Activated T-cell treated with anti-CD3 and anti-CD28 coated beads, Interleukin-2, amount 50 U/mL, for 4 hours (primary cell): ENCODE results near the gene CHST8. TPM values are rescaled to one million over a fixed set of nuclear protein-coding genes. Genes with fewer than 3 reads are reported as not detected.

ENCODE experiments used
- ATAC-seq, 2 donors: fragments of 200-7000 bp; cut with Tn5 transposase; one replicate each; pipeline ENCODE4 v1.10.0; 2021
- DNase-seq: peaks from one replicate; pipeline ENCODE4 v3.0.0-alpha.2; 2020
- H3K27me3 Mint-ChIP-seq: one replicate; pipeline ENCODE4 v1.8.0; 2021; ENCODE audit warnings: low read depth, mixed read lengths
- H3K36me3 Mint-ChIP-seq: one replicate; pipeline ENCODE4 v1.8.0; 2022; ENCODE audit warnings: mixed read lengths; ENCODE audit not compliant: insufficient read depth
- H3K4me1 Mint-ChIP-seq: one replicate; pipeline ENCODE4 v1.8.0; 2021; ENCODE audit warnings: low read depth, mixed read lengths
- H3K4me3 Mint-ChIP-seq: one replicate; pipeline ENCODE4 v1.8.0; 2021; ENCODE audit warnings: mild to moderate bottlenecking, moderate library complexity, mixed read lengths
- H3K9me3 Mint-ChIP-seq: one replicate; pipeline ENCODE4 v1.8.0; 2021; ENCODE audit warnings: mixed read lengths
- total RNA-seq, 3 donors: library from RNA; stranded (reverse); gene quantifications; one replicate each; pipeline ENCODE4 v1.2.1, GENCODE V29; 2021

CHST8 gene
- total RNA-seq, 3 donors from 2014 or later = not detected

- H3K36me3 Mint-ChIP-seq = no peaks in the 10 kb centered on the region
- peaks cover 38% of the 10 kb centered on the region for H3K27me3 Mint-ChIP-seq
- no peaks in the 10 kb centered on the region for H3K4me1 Mint-ChIP-seq
- ATAC-seq = no peak
- no peak for DNase-seq
- H3K9me3 Mint-ChIP-seq = no peaks in the 10 kb centered on the region
- H3K4me3 Mint-ChIP-seq = no peak overlapping the region
Measured at GRCh38 chr19:33627526-33627925, 5.8 kb downstream of the CHST8 start.

- H3K4me3 Mint-ChIP-seq = no peak overlapping the region
- H3K36me3 Mint-ChIP-seq = no peaks in the 10 kb centered on the region
- peaks cover 37% of the 10 kb centered on the region for H3K27me3 Mint-ChIP-seq
- H3K4me1 Mint-ChIP-seq = no peaks in the 10 kb centered on the region
- ATAC-seq (no peak), DNase-seq (no peak)
- no peaks in the 10 kb centered on the region for H3K9me3 Mint-ChIP-seq
Measured at GRCh38 chr19:33627962-33628839, 6.4 kb downstream of the CHST8 start.

GRCh38 chr19:33628921-33629825 lies 7.4 kb downstream of the CHST8 start:
- Mint-ChIP-seq H3K4me3 (no peak overlapping the region), H3K4me1 (no peaks in the 10 kb centered on the region), H3K36me3 (no peaks in the 10 kb centered on the region), H3K27me3 (peaks cover 28% of the 10 kb centered on the region), H3K9me3 (no peaks in the 10 kb centered on the region)
- ATAC-seq = no peak
- DNase-seq = no peak

GRCh38 chr19:33629826-33630375 lies 8.1 kb downstream of the CHST8 start:
- ATAC-seq (no peak), DNase-seq (no peak)
- Mint-ChIP-seq H3K4me3 (no peak overlapping the region), H3K4me1 (no peaks in the 10 kb centered on the region), H3K36me3 (no peaks in the 10 kb centered on the region), H3K27me3 (peaks cover 22% of the 10 kb centered on the region), H3K9me3 (no peaks in the 10 kb centered on the region)

GRCh38 chr19:33630880-33631608 lies 9.3 kb downstream of the CHST8 start:
- Mint-ChIP-seq H3K36me3 (no peaks in the 10 kb centered on the region), H3K4me1 (no peaks in the 10 kb centered on the region), H3K4me3 (no peak overlapping the region), H3K27me3 (peaks cover 21% of the 10 kb centered on the region), H3K9me3 (no peaks in the 10 kb centered on the region)
- ATAC-seq (no peak), DNase-seq (no peak)

- H3K36me3 Mint-ChIP-seq = no peaks in the 10 kb centered on the region
- no peaks in the 10 kb centered on the region for H3K9me3 Mint-ChIP-seq
- ATAC-seq (no peak), DNase-seq (no peak)
- peaks cover 19% of the 10 kb centered on the region for H3K27me3 Mint-ChIP-seq
- H3K4me3 Mint-ChIP-seq = no peak overlapping the region
- no peaks in the 10 kb centered on the region for H3K4me1 Mint-ChIP-seq
Measured at GRCh38 chr19:33631609-33631973, 9.8 kb downstream of the CHST8 start.

- ATAC-seq (no peak), DNase-seq (no peak)
- H3K27me3 Mint-ChIP-seq = peaks cover 26% of the 10 kb centered on the region
- H3K36me3 Mint-ChIP-seq = no peaks in the 10 kb centered on the region
- H3K4me3 Mint-ChIP-seq = no peak overlapping the region
- H3K9me3 Mint-ChIP-seq = no peaks in the 10 kb centered on the region
- H3K4me1 Mint-ChIP-seq = no peaks in the 10 kb centered on the region
Measured at GRCh38 chr19:33634361-33635091, 12.8 kb downstream of the CHST8 start.

- no peaks in the 10 kb centered on the region for H3K4me1 Mint-ChIP-seq
- no peak overlapping the region for H3K4me3 Mint-ChIP-seq
- DNase-seq (no peak), ATAC-seq (no peak)
- no peaks in the 10 kb centered on the region for H3K36me3 Mint-ChIP-seq
- no peaks in the 10 kb centered on the region for H3K9me3 Mint-ChIP-seq
- peaks cover 25% of the 10 kb centered on the region for H3K27me3 Mint-ChIP-seq
Measured at GRCh38 chr19:33638167-33639034, 16.6 kb downstream of the CHST8 start.

- peaks cover 25% of the 10 kb centered on the region for H3K27me3 Mint-ChIP-seq
- no peak for ATAC-seq
- DNase-seq = no peak
- no peak overlapping the region for H3K4me3 Mint-ChIP-seq
- no peaks in the 10 kb centered on the region for H3K36me3 Mint-ChIP-seq
- no peaks in the 10 kb centered on the region for H3K4me1 Mint-ChIP-seq
- no peaks in the 10 kb centered on the region for H3K9me3 Mint-ChIP-seq
Measured at GRCh38 chr19:33639035-33639681, 17.4 kb downstream of the CHST8 start.

DNA sequence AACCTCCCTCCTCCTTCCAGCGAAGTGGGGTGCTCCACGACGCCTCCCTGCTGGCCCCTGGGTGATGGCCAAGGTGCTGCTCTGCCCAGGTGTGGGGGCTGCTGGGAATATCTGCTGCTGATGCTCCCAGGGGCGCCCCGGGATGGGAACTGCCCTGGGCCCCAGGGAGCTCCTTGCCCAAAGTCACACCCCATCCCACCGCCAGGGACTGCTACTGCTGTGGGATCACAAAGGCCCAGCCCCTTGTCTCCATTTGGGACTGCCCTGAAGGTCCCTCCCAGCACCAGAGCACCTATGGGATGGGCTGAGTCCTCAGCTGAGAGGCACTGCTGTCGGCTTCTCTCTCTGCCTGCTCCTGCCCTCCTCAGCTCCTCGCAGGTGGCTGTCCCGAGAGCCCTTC lies 19.0 kb downstream of the CHST8 start:
- H3K27me3 Mint-ChIP-seq = peaks cover 22% of the 10 kb centered on the region
- DNase-seq (no peak), ATAC-seq (no peak)
- no peaks in the 10 kb centered on the region for H3K36me3 Mint-ChIP-seq
- H3K4me1 Mint-ChIP-seq = no peaks in the 10 kb centered on the region
- no peaks in the 10 kb centered on the region for H3K9me3 Mint-ChIP-seq
- H3K4me3 Mint-ChIP-seq = no peak overlapping the region

GRCh38 chr19:33641261-33641660 lies 19.5 kb downstream of the CHST8 start:
- DNase-seq (no peak), ATAC-seq (no peak)
- Mint-ChIP-seq H3K9me3 (no peaks in the 10 kb centered on the region), H3K4me3 (no peak overlapping the region), H3K27me3 (peaks cover 22% of the 10 kb centered on the region), H3K4me1 (no peaks in the 10 kb centered on the region), H3K36me3 (no peaks in the 10 kb centered on the region)

DNA sequence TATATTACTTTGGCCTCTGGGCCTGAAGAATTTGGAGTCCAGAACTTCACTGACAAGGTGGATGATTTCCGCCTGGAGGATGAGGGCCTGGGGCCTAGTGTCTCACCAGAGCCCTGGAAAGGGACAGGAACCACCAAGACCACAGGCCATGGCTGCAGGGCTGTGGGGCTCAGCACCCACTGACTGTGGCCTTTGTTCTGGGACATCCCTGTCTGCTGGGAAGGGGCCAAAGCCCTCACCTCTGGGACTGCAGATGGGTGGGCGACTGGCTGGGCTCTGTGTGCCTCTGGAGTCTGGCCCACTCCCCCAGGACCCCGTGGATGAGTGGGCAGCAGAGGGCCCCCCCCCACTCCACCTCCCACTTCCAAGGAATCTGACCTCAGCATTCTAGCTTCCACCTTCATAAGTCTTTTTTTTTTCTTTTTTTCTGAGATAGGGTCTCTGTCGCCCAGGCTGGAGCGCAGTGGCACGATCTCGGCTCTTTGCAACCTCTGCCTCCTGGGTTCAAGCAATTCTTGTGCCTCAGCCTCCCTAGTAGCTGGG lies 20.3 kb downstream of the CHST8 start:
- no peak for DNase-seq
- ATAC-seq = no peak
- Mint-ChIP-seq H3K4me3 (no peak overlapping the region), H3K27me3 (peaks cover 22% of the 10 kb centered on the region), H3K36me3 (no peaks in the 10 kb centered on the region), H3K4me1 (no peaks in the 10 kb centered on the region), H3K9me3 (no peaks in the 10 kb centered on the region)
